ENCODE measurements around the gene RSPH1. TPM values are rescaled to one million over a fixed set of nuclear protein-coding genes. Genes with fewer than 3 reads are reported as not detected.

RSPH1 gene
- under 1 TPM; 0.21 to 0.34 TPM for total RNA-seq

DNA sequence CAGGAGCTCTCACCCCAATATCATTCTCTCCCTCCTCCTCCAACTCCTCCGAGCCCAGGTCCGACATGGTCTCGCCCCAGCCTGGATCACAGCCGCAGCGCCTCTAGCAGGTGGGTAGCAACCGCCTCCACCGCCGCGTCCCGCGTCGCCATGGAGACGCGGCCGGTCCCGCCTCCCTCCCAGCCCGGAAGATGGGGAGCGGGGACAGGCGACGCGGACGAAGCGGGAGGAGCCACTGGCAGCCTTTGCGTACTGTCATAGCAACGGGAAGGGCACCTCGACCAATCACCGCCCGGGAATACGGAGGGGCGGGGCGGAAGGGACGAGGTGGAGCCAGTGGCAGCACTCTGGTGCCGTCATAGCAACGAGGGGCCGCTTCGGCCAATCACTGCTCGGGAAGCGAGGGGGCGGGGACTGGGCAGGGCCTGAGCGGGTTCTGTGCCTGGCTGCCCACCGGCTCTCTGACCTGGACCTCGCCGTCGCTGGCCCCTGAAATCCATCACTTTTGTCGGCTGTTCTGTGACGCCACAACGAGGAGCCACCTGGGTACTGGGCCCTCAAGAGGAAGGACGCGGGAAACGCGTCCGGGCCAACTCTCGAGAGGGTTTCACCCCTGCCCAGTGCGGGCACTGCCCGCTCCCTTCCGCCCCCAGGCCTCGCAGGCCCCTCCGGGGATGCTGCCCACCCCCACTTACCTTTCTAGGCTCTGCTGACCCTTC, at the start of gene RSPH1:
Gene RSPH1, minus strand, starts transcription at position 105 of the 719 bp plus-strand sequence. Its CDS starts 38 bp downstream, at position 67.
- ChIA-PET POLR2A (no interaction called here), CTCF (interaction anchor here (0.5 to 0.6 kb wide), 2 partner anchors 9 to 322 kb away, joined by 3 read pairs; no protein-coding TSS in a partner anchor)
- H3K4me3 Mint-ChIP-seq: peak within 1 kb of the TSS; percentile 75
- peaks cover 25% of the 10 kb centered on the region for H3K4me1 Mint-ChIP-seq
- no peaks in the 10 kb centered on the region for H3K9me3 Mint-ChIP-seq (ENCODE audit: low read depth)
- peaks cover 2% of the 10 kb centered on the region for H3K27me3 Mint-ChIP-seq
- peak within 1 kb of the TSS; percentile 69 for H3K27ac Mint-ChIP-seq
- no peaks in the 10 kb centered on the region for H3K36me3 Mint-ChIP-seq (ENCODE audit: low read depth)
- DNase-seq: peak; percentile 100
- peak; percentile 99 for ATAC-seq
- intact Hi-C loops (cut with DNase I, micrococcal nuclease): loop anchor here (1.0 to 5.0 kb wide), 12 partner anchors 18 to 493 kb away; partner anchors contain the start of genes PKNOX1 (in 1 of the 2), WDR4 (in 1 of the 2) and ZBTB21 (in 1 of the 2)

DNA sequence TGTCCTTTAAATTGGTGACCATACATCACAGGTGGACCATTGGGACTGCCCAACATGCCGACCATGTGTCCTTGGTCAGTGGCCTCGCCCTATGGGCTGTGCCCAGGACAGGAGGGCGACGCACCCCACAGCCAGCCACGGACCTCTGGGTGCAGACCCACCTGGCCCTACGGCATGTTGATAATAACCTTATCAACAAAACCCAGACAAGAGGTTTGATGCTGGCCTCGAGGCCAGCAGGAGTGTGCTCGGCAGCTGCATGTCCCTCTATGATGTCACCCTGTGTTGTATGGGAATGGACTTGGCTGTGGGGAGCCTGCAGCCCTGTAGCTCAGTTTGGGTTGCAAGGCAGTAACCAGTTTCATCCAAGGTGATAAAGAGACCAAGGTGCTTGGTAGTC, 49.7 kb upstream of the RSPH1 start:
- H3K36me3 Mint-ChIP-seq (ENCODE audit: low read depth): peaks cover 32% of the 10 kb centered on the region
- DNase-seq (no peak), ATAC-seq (no peak)
- POLR2A ChIA-PET: no interaction called here
- H3K4me1 Mint-ChIP-seq: peaks cover 8% of the 10 kb centered on the region
- CTCF ChIA-PET: interaction anchor here (1.2 kb wide), 1 partner anchor 47 kb away, joined by 3 read pairs; no protein-coding TSS in a partner anchor
- no peak overlapping the region for H3K27ac Mint-ChIP-seq
- no peak overlapping the region for H3K4me3 Mint-ChIP-seq
- intact Hi-C loops (cut with DNase I, micrococcal nuclease): no loop called here
- no peaks in the 10 kb centered on the region for H3K9me3 Mint-ChIP-seq (ENCODE audit: low read depth)
- H3K27me3 Mint-ChIP-seq: no peaks in the 10 kb centered on the region

DNA sequence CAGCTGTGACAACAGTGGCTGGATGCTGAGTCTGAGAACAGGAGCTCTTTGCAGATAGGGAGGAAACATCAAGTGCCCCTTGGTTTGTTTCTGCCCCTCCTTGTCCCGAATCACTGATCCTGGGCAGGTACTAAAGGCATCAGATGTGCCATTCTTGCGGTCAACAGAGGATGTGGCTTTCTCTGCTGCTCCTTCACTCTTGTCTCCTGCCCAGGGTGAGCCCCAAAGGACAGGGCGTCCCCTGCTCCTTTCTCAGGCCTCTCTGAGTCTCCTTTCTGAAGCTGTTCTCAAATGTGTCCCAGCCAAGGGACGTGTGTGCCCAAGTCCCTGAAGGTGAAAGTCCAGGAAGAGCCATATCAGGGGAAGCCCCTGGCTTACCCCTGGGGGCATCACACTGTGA, 49.3 kb upstream of the RSPH1 start:
- Mint-ChIP-seq H3K27me3 (no peaks in the 10 kb centered on the region), H3K36me3 (ENCODE audit: low read depth) (peaks cover 31% of the 10 kb centered on the region), H3K4me3 (no peak overlapping the region), H3K9me3 (ENCODE audit: low read depth) (no peaks in the 10 kb centered on the region), H3K27ac (no peak overlapping the region), H3K4me1 (peaks cover 8% of the 10 kb centered on the region)
- POLR2A ChIA-PET: no interaction called here
- CTCF ChIA-PET: interaction anchor here (1.2 kb wide), 1 partner anchor 48 kb away, joined by 3 read pairs; no protein-coding TSS in a partner anchor
- DNase-seq (no peak), ATAC-seq (no peak)
- intact Hi-C loops (cut with DNase I, micrococcal nuclease): no loop called here

DNA sequence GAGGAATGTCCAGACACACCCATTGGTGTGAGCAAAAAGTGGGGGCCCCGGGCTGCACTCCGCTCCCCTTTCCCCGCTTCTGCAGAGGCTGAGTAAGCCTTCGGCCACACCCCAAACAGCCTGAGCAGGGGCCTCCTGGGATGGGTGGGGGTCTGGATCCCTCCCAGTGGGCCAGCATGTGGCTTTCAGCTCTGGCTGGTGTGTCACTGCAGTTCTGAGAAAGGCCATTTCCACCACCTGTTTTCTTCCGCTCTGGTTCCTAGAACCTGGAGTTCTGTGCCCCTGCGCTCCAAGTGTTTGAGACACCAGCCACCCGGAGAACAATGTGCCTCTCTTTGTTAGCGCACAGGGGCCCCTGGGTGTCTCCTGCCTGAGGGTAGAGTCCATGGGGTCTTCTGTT, 48.5 kb upstream of the RSPH1 start:
- POLR2A ChIA-PET: no interaction called here

DNA sequence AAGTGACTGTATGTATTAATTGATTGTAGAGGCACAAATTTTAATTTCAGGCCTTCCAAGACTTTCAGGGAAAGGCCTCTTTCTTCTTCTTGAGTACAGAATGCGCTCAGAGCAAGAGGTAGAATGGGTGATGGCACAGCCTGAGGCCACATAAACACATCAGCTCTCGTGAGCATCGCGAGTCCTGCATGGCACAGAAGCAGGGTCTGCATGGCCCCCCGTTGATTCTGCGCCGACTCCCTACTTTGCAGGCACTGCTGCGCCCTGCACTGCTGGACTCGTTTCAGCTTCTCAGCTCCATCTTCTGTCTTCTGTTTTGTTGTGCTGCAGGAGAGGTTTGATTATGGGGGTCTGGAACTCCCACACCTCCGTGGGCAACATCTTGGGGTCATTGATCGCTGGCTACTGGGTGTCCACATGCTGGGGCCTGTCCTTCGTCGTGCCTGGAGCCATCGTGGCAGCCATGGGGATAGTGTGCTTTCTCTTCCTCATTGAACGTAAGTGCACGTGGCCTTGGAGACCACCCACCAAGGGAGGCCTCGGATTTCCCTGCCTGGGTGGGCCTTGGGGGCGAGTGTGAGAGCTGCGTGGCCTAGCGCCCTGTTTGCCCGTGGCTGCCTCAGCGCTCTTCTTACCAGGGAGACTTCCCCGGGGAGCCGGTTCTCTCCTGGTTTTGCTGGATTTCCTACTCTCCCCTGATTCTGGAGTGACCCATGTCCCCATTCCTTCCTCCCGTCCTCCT, 47.3 kb upstream of the RSPH1 start:
- H3K27ac Mint-ChIP-seq: no peak overlapping the region
- ChIA-PET CTCF (interaction anchor here (1.3 kb wide), 1 partner anchor 80 kb away, joined by 3 read pairs; no protein-coding TSS in a partner anchor), POLR2A (no interaction called here)
- no peak for DNase-seq
- H3K36me3 Mint-ChIP-seq (ENCODE audit: low read depth): peaks cover 26% of the 10 kb centered on the region
- H3K4me1 Mint-ChIP-seq: peaks cover 4% of the 10 kb centered on the region
- ATAC-seq: no peak
- intact Hi-C loops (cut with DNase I, micrococcal nuclease): no loop called here
- no peaks in the 10 kb centered on the region for H3K9me3 Mint-ChIP-seq (ENCODE audit: low read depth)
- H3K27me3 Mint-ChIP-seq: no peaks in the 10 kb centered on the region
- H3K4me3 Mint-ChIP-seq: no peak overlapping the region

More for the DNA sequence above, 48.5 kb upstream of the RSPH1 start:
- Mint-ChIP-seq H3K4me3 (no peak overlapping the region), H3K27me3 (no peaks in the 10 kb centered on the region), H3K36me3 (ENCODE audit: low read depth) (peaks cover 26% of the 10 kb centered on the region), H3K27ac (no peak overlapping the region), H3K9me3 (ENCODE audit: low read depth) (no peaks in the 10 kb centered on the region), H3K4me1 (peaks cover 8% of the 10 kb centered on the region)
- ATAC-seq (no peak), DNase-seq (no peak)
- CTCF ChIA-PET: interaction anchor here (1.2 kb wide), 1 partner anchor 48 kb away, joined by 3 read pairs; no protein-coding TSS in a partner anchor
- intact Hi-C loops (cut with DNase I, micrococcal nuclease): no loop called here

GRCh38 chr21:42542596-42542995, 46.6 kb upstream of the RSPH1 start:
- Mint-ChIP-seq H3K4me3 (no peak overlapping the region), H3K27ac (no peak overlapping the region), H3K27me3 (no peaks in the 10 kb centered on the region), H3K36me3 (ENCODE audit: low read depth) (peaks cover 20% of the 10 kb centered on the region), H3K9me3 (ENCODE audit: low read depth) (no peaks in the 10 kb centered on the region), H3K4me1 (peaks cover 4% of the 10 kb centered on the region)
- DNase-seq: no peak
- intact Hi-C loops (cut with DNase I, micrococcal nuclease): no loop called here
- ChIA-PET CTCF (interaction anchor here (0.6 to 1.3 kb wide), 2 partner anchors 24 to 80 kb away, joined by 3 read pairs; no protein-coding TSS in a partner anchor), POLR2A (no interaction called here)
- ATAC-seq: no peak

GRCh38 chr21:42542196-42542595, 46.2 kb upstream of the RSPH1 start:
- no peaks in the 10 kb centered on the region for H3K27me3 Mint-ChIP-seq
- no peak for ATAC-seq
- H3K9me3 Mint-ChIP-seq (ENCODE audit: low read depth): no peaks in the 10 kb centered on the region
- POLR2A ChIA-PET: no interaction called here
- no peak overlapping the region for H3K4me3 Mint-ChIP-seq
- peaks cover 4% of the 10 kb centered on the region for H3K4me1 Mint-ChIP-seq
- intact Hi-C loops (cut with DNase I, micrococcal nuclease): no loop called here
- no peak overlapping the region for H3K27ac Mint-ChIP-seq
- CTCF ChIA-PET: interaction anchor here (0.6 to 1.3 kb wide), 2 partner anchors 24 to 79 kb away, joined by 3 read pairs; no protein-coding TSS in a partner anchor
- peaks cover 20% of the 10 kb centered on the region for H3K36me3 Mint-ChIP-seq (ENCODE audit: low read depth)
- no peak for DNase-seq

DNA sequence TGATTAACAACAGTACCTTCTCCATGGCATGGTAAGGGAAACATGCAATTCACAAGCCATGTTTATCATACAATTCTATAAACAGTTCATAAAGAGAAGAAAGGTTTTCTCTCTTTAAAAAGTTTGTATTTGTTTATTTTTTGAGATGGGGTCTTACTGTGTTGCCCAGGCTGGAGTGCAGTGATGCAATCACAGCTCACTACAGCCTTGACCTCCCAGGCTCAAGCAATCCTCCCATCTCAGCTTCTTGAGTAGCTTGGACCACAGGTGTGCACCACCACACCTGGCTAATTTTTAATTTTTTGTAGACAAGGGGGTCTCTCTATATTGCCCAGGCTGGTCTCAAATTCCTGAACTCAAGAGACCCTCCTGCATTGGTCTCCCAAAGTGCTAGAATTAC, 45.6 kb upstream of the RSPH1 start:
- peaks cover 20% of the 10 kb centered on the region for H3K36me3 Mint-ChIP-seq (ENCODE audit: low read depth)
- CTCF ChIA-PET: interaction anchor here (1.3 kb wide), 1 partner anchor 79 kb away, joined by 3 read pairs; no protein-coding TSS in a partner anchor
- intact Hi-C loops (cut with DNase I, micrococcal nuclease): no loop called here
- no peaks in the 10 kb centered on the region for H3K9me3 Mint-ChIP-seq (ENCODE audit: low read depth)
- no peak for DNase-seq
- no peaks in the 10 kb centered on the region for H3K27me3 Mint-ChIP-seq
- H3K4me3 Mint-ChIP-seq: no peak overlapping the region
- ATAC-seq: no peak
- H3K4me1 Mint-ChIP-seq: peaks cover 4% of the 10 kb centered on the region
- POLR2A ChIA-PET: no interaction called here
- H3K27ac Mint-ChIP-seq: no peak overlapping the region

GRCh38 chr21:42541174-42541573, 45.1 kb upstream of the RSPH1 start:
- Mint-ChIP-seq H3K4me3 (no peak overlapping the region), H3K36me3 (ENCODE audit: low read depth) (peaks cover 21% of the 10 kb centered on the region), H3K4me1 (peaks cover 4% of the 10 kb centered on the region), H3K27me3 (no peaks in the 10 kb centered on the region), H3K27ac (no peak overlapping the region), H3K9me3 (ENCODE audit: low read depth) (no peaks in the 10 kb centered on the region)
- DNase-seq: no peak
- ChIA-PET CTCF (no interaction called here), POLR2A (no interaction called here)
- ATAC-seq: no peak
- intact Hi-C loops (cut with DNase I, micrococcal nuclease): no loop called here

GRCh38 chr21:42540396-42540795, 44.4 kb upstream of the RSPH1 start:
- intact Hi-C loops (cut with DNase I, micrococcal nuclease): no loop called here
- Mint-ChIP-seq H3K27ac (no peak overlapping the region), H3K4me1 (peaks cover 3% of the 10 kb centered on the region), H3K36me3 (ENCODE audit: low read depth) (peaks cover 21% of the 10 kb centered on the region), H3K9me3 (ENCODE audit: low read depth) (no peaks in the 10 kb centered on the region), H3K4me3 (no peak overlapping the region), H3K27me3 (no peaks in the 10 kb centered on the region)
- CTCF ChIA-PET: no interaction called here
- no peak for DNase-seq
- no peak for ATAC-seq
- POLR2A ChIA-PET: no interaction called here

DNA sequence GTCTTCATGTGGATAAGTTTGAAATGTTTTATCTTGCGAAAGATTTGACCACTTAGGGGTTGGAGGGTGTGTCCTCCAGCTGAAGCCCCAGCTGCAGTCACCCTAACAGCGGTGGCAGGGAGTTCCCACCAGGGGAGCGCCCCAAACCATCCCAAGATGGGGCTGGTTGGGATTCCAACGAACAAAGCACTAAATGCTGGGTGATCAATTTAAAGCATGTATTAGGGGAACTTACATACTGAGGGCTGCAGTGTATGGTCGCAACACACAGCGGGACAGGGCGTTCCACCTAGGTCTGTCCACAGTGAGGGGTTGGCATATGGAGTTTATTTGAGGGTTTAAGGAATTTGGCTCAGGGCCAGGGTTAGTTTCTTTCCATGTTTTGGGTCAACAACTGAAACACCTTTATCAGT, 43.9 kb upstream of the RSPH1 start:
- H3K4me3 Mint-ChIP-seq: no peak overlapping the region
- H3K36me3 Mint-ChIP-seq (ENCODE audit: low read depth): peaks cover 20% of the 10 kb centered on the region
- no peak overlapping the region for H3K27ac Mint-ChIP-seq
- H3K9me3 Mint-ChIP-seq (ENCODE audit: low read depth): no peaks in the 10 kb centered on the region
- ATAC-seq: no peak
- peaks cover 1% of the 10 kb centered on the region for H3K4me1 Mint-ChIP-seq
- POLR2A ChIA-PET: no interaction called here
- H3K27me3 Mint-ChIP-seq: no peaks in the 10 kb centered on the region
- CTCF ChIA-PET: no interaction called here
- DNase-seq: no peak
- intact Hi-C loops (cut with DNase I, micrococcal nuclease): no loop called here

Data from activated CD4-positive, alpha-beta T cell treated with anti-CD3 and anti-CD28 coated beads for 36 hours (primary cell).